GM04504 (cell line): ENCODE measurements around the gene DPPA5.
"Not testable (repeated sequence)": the region's sequence is repeated elsewhere in the genome, so short reads cannot be mapped to it uniquely, and the experiment has no call there.

Experiments used
- DNase-seq: peaks from one replicate; pipeline ENCODE4 v3.0.0-alpha.2; 2012; ENCODE audit warnings: low read depth

The DPPA5 gene

GRCh38 chr6:73364121-73364520 is 10.0 kb upstream of the DPPA5 start:
- DNase-seq = no peak

GRCh38 chr6:73363537-73363875 is 9.4 kb upstream of the DPPA5 start:
- DNase-seq = no peak

GRCh38 chr6:73362869-73363536 is 8.9 kb upstream of the DPPA5 start:
- DNase-seq = no peak

GRCh38 chr6:73362358-73362757 is 8.3 kb upstream of the DPPA5 start, which contains the start of gene KHDC3L:
KHDC3L (plus strand) TSS chr6:73362658; CDS start chr6:73362730, 72 bp downstream.
- DNase-seq = no peak

- no peak for DNase-seq
Observed at GRCh38 chr6:73349311-73349710, 4.8 kb downstream of the DPPA5 start.

GRCh38 chr6:73348550-73349204 is 5.4 kb downstream of the DPPA5 start:
- no peak for DNase-seq

GRCh38 chr6:73343164-73343563 is 10.9 kb downstream of the DPPA5 start:
- no peak for DNase-seq

GRCh38 chr6:73342174-73342573 is 11.9 kb downstream of the DPPA5 start:
- no peak for DNase-seq

- no peak for DNase-seq
Observed at GRCh38 chr6:73341335-73341734, 12.7 kb downstream of the DPPA5 start.

GRCh38 chr6:73340048-73340447 is 14.0 kb downstream of the DPPA5 start:
- no peak for DNase-seq

GRCh38 chr6:73339340-73339739 is 14.7 kb downstream of the DPPA5 start:
- DNase-seq = no peak

- no peak for DNase-seq
Observed at GRCh38 chr6:73329201-73329600, 24.9 kb downstream of the DPPA5 start.

- no peak for DNase-seq
Observed at GRCh38 chr6:73328790-73329189, 25.3 kb downstream of the DPPA5 start.

- no peak for DNase-seq
Observed at GRCh38 chr6:73325656-73326055, 28.4 kb downstream of the DPPA5 start.

GRCh38 chr6:73323323-73323722 is 30.8 kb downstream of the DPPA5 start:
- no peak for DNase-seq

- no peak for DNase-seq
Observed at GRCh38 chr6:73314577-73315492, 39.2 kb downstream of the DPPA5 start.

GRCh38 chr6:73310503-73310845 is 43.6 kb downstream of the DPPA5 start:
- DNase-seq = not testable (repeated sequence)

- no peak for DNase-seq
Observed at GRCh38 chr6:73309785-73310502, 44.1 kb downstream of the DPPA5 start.

- no peak for DNase-seq
Observed at GRCh38 chr6:73309535-73309784, 44.6 kb downstream of the DPPA5 start.

- no peak for DNase-seq
Observed at GRCh38 chr6:73308712-73309534, 45.2 kb downstream of the DPPA5 start.

GRCh38 chr6:73303773-73304172 is 50.3 kb downstream of the DPPA5 start:
- DNase-seq = not testable (repeated sequence)
